ENCODE measurements around the gene ZFAND2B. TPM values are rescaled to one million over a fixed set of nuclear protein-coding genes. Genes with fewer than 3 reads are reported as not detected.
A peak's percentile ranks its signal among the peaks of the same experiment; 100 is the strongest.

Gene ZFAND2B
- total and polyA plus RNA-seq, 8 donors = 26.3 to 41.8 (median 36.0) TPM

GRCh38 chr2:219174146-219174545, 32.4 kb upstream of the ZFAND2B start:
- no peaks in the 10 kb centered on the region for H3K9me3 ChIP-seq
- TF ChIP-seq, protein P1, sequence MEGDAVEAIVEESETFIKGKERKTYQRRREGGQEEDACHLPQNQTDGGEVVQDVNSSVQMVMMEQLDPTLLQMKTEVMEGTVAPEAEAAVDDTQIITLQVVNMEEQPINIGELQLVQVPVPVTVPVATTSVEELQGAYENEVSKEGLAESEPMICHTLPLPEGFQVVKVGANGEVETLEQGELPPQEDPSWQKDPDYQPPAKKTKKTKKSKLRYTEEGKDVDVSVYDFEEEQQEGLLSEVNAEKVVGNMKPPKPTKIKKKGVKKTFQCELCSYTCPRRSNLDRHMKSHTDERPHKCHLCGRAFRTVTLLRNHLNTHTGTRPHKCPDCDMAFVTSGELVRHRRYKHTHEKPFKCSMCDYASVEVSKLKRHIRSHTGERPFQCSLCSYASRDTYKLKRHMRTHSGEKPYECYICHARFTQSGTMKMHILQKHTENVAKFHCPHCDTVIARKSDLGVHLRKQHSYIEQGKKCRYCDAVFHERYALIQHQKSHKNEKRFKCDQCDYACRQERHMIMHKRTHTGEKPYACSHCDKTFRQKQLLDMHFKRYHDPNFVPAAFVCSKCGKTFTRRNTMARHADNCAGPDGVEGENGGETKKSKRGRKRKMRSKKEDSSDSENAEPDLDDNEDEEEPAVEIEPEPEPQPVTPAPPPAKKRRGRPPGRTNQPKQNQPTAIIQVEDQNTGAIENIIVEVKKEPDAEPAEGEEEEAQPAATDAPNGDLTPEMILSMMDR (IDR thresholded peaks at IDR 0.05) = no peak
- ATAC-seq (no peak), DNase-seq (no peak)
- H3K4me1 ChIP-seq = peaks cover 14 to 41% of the 10 kb centered on the region in 2 donors
- H3K27me3 ChIP-seq = no peaks in the 10 kb centered on the region
- H3K4me3 ChIP-seq = no peak overlapping the region
- peaks cover 0 to 41% of the 10 kb centered on the region in 2 donors for H3K36me3 ChIP-seq
- intact Hi-C loops (cut with DNase I) = loop anchor here in 1 of 2 donors (5.0 kb wide), 1 partner anchor 123 kb away; no protein-coding TSS in a partner anchor
- no peak overlapping the region for H3K27ac ChIP-seq

GRCh38 chr2:219174801-219175200, 31.8 kb upstream of the ZFAND2B start:
- H3K9me3 ChIP-seq = no peaks in the 10 kb centered on the region
- H3K27ac ChIP-seq = no peak overlapping the region
- intact Hi-C loops (cut with DNase I) = loop anchor here in 1 of 2 donors (5.0 kb wide), 1 partner anchor 122 kb away; no protein-coding TSS in a partner anchor
- no peak overlapping the region for H3K4me3 ChIP-seq
- H3K4me1 ChIP-seq = peaks cover 18 to 48% of the 10 kb centered on the region in 2 donors
- no peaks in the 10 kb centered on the region for H3K27me3 ChIP-seq
- TF ChIP-seq, protein P1 (IDR thresholded peaks at IDR 0.05) = no peak
- ATAC-seq (no peak), DNase-seq (no peak)
- H3K36me3 ChIP-seq = peaks cover 0 to 43% of the 10 kb centered on the region in 2 donors

- no peaks in the 10 kb centered on the region for H3K27me3 ChIP-seq
- no peaks in the 10 kb centered on the region for H3K9me3 ChIP-seq
- intact Hi-C loops (cut with DNase I) = no loop called here
- DNase-seq (no peak), ATAC-seq (no peak)
- peak overlapping the region in 1 of 2 donors; percentile 98 for H3K4me3 ChIP-seq
- peaks cover 0 to 50% of the 10 kb centered on the region in 2 donors for H3K36me3 ChIP-seq
- peak overlapping the region in 1 of 2 donors; percentile 100 for H3K27ac ChIP-seq
- peaks cover 18 to 54% of the 10 kb centered on the region in 2 donors for H3K4me1 ChIP-seq
- TF ChIP-seq, protein P1 (IDR thresholded peaks at IDR 0.05) = no peak
Observed at GRCh38 chr2:219175486-219175885, 31.1 kb upstream of the ZFAND2B start.

- H3K27me3 ChIP-seq = no peaks in the 10 kb centered on the region
- intact Hi-C loops (cut with DNase I) = no loop called here
- peak; percentile 45 for ATAC-seq
Observed at GRCh38 chr2:219175928-219176817, 30.4 kb upstream of the ZFAND2B start.

More at GRCh38 chr2:219175928-219176817, 30.4 kb upstream of the ZFAND2B start:
- DNase-seq = peak in 3 of 4 donors; percentile 8 to 70 (median 44)
- peaks cover 18 to 54% of the 10 kb centered on the region in 2 donors for H3K4me1 ChIP-seq
- H3K9me3 ChIP-seq = no peaks in the 10 kb centered on the region
- TF ChIP-seq, protein P1 (IDR thresholded peaks at IDR 0.05) = no peak
- peak overlapping the region; percentile 98 for H3K4me3 ChIP-seq
- H3K36me3 ChIP-seq = peaks cover 0 to 57% of the 10 kb centered on the region in 2 donors
- peak overlapping the region; percentile 99 to 100 for H3K27ac ChIP-seq
